Ovary (tissue), 3 donors: ENCODE data around the gene ANTXR2.
"Not testable (repeated sequence)": the region's sequence is repeated elsewhere in the genome, so short reads cannot be mapped to it uniquely, and the experiment has no call there.

ENCODE experiments used
- EP300 ChIP-seq: sonication (generic); formaldehyde crosslinking; IDR thresholded peaks from one replicate; pipeline ENCODE4 v1.6.1; 2017; ENCODE audit warnings: antibody characterized with exemption
- POLR2A ChIP-seq: fragments of 450-650 bp; IDR thresholded peaks from one replicate; pipeline ENCODE4 v1.6.1; 2017; ENCODE audit warnings: antibody characterized with exemption, mild to moderate bottlenecking, moderate library complexity
- TF ChIP-seq, protein P1 (sequence below), 3 donors: fragments of 450-650 bp in 2 of 3; fragments of 200-600 bp in 1 of 3; IDR thresholded peaks; one replicate each; pipeline versions ENCODE4 v1.5.1 to v1.8.0; 2016 to 2022; ENCODE audit warnings: antibody characterized with exemption in 3 of 3, mild to moderate bottlenecking in 1 of 3
- donor health status: DM: no; HTN: no; CAD: no.

GRCh38 chr4:80002559-80002958 is 70.5 kb downstream of the ANTXR2 start:
- TF ChIP-seq, protein P1, sequence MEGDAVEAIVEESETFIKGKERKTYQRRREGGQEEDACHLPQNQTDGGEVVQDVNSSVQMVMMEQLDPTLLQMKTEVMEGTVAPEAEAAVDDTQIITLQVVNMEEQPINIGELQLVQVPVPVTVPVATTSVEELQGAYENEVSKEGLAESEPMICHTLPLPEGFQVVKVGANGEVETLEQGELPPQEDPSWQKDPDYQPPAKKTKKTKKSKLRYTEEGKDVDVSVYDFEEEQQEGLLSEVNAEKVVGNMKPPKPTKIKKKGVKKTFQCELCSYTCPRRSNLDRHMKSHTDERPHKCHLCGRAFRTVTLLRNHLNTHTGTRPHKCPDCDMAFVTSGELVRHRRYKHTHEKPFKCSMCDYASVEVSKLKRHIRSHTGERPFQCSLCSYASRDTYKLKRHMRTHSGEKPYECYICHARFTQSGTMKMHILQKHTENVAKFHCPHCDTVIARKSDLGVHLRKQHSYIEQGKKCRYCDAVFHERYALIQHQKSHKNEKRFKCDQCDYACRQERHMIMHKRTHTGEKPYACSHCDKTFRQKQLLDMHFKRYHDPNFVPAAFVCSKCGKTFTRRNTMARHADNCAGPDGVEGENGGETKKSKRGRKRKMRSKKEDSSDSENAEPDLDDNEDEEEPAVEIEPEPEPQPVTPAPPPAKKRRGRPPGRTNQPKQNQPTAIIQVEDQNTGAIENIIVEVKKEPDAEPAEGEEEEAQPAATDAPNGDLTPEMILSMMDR (IDR thresholded peaks at IDR 0.05), result not testable (repeated sequence)
- TF ChIP-seq EP300, POLR2A: not testable (repeated sequence)
